Ureter (tissue), 1 donor: ENCODE results near the gene FBLIM1. TPM values are rescaled to one million over a fixed set of nuclear protein-coding genes. Genes with fewer than 3 reads are reported as not detected.
A peak's percentile ranks its signal among the peaks of the same experiment; 100 is the strongest.

ENCODE experiments used
- DNase-seq: peaks from one replicate; pipeline ENCODE4 v3.0.0-alpha.2; 2020; ENCODE audit warnings: low spot score
- total RNA-seq: library from RNA; stranded (reverse); gene quantifications from one replicate; pipeline ENCODE4 v1.2.4, GENCODE V29; 2023
- donor health status: DM: yes; HTN: yes; CAD: no.

FBLIM1 gene
- total RNA-seq, 1 donor from 2014 or later = 81.8 TPM

GRCh38 chr1:15731735-15732685, 26.6 kb upstream of the FBLIM1 start:
- DNase-seq = no peak

- no peak for DNase-seq
These were observed 25.9 kb upstream of the FBLIM1 start for GRCh38 chr1:15732686-15733081.

- DNase-seq = no peak
These were observed 25.3 kb upstream of the FBLIM1 start for GRCh38 chr1:15733218-15733725.

DNA sequence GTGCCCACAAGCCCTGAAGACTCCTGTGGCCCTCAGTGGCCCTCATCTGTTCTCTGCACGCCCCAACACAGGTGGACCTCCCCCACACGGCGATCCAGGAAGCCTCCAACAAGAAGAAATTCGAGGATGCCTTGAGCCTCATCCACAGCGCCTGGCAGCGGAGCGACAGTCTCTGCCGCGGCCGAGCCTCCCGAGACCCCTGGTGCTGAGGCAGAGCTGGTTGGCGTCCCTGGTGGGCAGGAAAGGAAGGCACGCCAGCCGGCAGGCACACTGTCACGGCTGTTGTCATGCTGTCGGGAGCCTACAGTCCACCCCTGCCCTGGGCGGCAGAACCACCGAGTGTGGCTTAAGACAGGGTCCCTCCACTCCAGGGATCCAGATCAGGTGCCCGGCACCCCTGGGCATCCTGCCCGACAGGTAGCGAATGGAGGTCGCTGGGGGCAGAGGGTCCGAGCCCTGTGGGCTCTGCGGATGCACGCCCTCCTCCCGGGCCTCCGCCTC, 24.8 kb upstream of the FBLIM1 start:
- no peak for DNase-seq

DNA sequence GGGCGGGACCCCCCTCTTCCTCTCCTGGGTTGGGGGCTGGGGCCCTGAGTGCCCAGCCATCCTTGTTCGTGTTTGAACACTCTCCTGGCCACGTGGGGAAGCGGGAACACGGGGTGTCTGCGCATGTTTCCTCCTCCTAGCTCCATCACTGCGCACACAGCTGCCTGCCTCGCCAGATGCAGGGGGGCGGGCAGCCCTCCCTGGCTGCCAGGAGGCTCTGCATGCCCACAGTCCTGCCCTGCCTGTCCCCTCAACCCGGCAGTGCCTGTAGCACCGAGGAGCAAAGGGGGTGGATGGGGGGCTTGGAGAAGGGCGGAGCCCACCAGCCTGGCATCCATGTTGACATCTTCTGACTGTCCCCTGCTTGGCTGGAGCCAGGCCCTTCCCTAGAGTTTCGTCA, 24.3 kb upstream of the FBLIM1 start:
- DNase-seq = no peak

DNA sequence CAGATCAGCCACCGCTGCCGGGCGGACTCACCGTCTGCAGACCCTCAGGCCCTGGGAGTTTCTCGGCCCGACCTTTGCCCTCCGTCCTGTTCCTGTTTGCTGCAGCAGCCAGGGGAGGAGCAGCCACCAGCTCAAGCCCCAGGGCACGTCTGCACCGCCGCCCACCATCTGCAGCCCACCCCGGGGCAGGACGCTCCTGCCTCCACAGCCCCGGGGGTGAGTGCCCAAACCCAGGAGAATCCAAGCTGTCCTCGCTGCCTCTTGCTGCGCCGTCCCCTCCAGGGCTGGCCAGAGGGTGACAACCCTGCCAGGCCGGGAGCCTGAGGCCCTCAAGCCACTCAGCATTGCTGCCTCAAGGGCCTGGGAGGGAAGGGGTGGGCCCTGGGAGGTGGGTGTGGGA, 23.7 kb upstream of the FBLIM1 start:
- no peak for DNase-seq

DNA sequence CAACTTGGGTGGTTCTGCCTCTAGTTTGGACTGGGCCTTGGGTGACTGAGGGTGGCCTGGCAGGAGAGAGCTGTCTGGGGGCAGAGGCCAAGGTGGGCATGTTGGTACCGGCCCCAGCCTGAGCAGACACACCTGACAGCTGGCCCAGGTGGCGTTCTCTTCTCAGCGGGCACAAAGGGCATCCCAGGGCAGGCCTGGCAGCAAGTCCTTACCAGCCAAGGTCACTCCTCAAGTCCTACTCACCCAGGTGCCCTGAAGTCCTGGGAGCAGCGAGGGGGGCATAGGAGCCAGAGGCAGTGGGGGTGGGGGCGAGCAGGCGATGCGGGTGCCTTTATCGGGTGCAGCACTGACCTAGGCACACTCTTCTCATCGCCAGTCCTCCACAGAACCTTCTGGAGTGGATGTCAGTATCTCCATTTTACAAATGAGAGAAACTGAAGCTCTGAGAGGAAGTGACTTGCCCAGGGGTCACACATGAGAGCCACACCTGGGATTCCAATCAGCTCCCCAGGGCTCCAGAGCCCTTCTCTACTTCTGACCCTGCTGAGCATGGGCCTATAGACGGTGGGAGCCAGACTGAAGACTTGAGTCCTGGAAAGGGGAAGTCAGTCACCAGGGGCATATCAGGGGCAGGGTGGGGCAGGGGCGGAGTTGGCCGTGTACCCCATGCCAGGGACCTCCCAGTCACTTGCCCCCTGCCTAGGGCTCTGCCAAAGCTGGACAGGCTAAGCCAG, 23.1 kb upstream of the FBLIM1 start:
- no peak for DNase-seq

GRCh38 chr1:15736038-15736891, 22.3 kb upstream of the FBLIM1 start, which contains the start of gene SLC25A34:
SLC25A34 (plus strand) TSS chr1:15736258; CDS start chr1:15736486, 228 bp downstream.
- no peak for DNase-seq

DNA sequence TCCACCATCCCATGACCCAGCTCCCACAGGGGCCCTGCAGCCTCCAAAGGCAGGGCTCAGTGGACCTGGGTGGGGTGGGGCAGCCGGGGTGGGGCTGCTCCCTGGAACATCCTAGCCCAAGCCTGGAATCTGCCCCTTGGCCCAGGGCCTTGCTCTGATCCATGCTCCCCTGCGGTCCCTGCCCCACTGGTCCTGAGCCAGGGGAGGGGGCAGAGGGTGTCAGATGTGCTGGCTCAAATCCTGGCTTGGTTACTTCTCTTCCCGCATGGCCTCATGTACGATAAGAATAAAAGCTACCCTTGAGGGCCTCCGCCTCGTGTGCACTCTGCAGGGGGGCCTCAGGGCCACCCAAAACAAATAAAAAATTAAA, 21.7 kb upstream of the FBLIM1 start:
- no peak for DNase-seq

- DNase-seq = no peak
These were observed 21.0 kb upstream of the FBLIM1 start for GRCh38 chr1:15737324-15738319.

- no peak for DNase-seq
These were observed 20.0 kb upstream of the FBLIM1 start for GRCh38 chr1:15738416-15739113.

DNA sequence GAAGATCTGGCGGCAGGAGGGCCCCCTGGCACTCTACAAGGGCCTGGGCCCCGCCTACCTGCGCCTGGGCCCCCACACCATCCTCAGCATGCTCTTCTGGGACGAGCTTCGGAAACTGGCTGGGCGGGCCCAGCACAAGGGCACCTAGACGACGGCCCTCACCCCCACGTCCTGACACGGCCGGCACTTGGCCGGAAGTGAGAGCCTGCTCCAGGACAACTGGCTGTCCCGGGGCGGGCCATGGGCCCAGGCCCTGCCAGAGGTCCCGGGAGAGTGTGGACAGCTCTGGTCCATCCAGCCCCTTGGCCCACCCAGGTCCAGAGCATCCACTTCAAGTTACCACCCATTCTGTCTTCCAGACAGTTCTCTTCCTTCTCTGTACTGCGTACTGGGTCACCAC, 19.3 kb upstream of the FBLIM1 start:
- DNase-seq = no peak

- DNase-seq = no peak
These were observed 18.9 kb upstream of the FBLIM1 start for GRCh38 chr1:15739745-15740144.

- DNase-seq = peak; percentile 85
These were observed 17.4 kb upstream of the FBLIM1 start for GRCh38 chr1:15740924-15741850.

DNA sequence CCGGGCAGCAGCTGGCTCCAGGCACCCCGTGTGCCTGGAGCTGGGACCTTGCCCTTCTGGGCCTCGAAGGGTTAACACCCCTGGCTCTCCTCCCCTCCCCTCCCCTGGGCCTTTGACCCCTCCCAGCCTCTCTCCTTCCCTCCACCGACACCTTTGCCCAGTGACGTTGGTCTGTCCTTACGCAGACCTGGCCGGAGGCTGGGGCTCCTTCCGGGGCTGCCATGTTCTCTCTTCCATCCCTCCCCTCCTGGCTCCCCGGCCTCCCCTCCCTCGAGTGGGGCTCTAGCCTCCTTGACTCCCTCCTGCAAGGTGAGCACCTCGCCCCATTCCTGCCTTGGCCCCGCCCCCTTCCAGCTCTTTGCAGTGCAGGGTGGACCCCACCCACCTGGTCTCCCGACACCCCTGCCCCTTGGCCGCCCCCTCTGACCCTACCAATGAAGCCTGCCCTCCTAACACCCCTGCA, 16.2 kb upstream of the FBLIM1 start, which contains the start of gene TMEM82:
TSS of gene TMEM82 (plus strand) at position 161 of the 463 bp plus-strand sequence. CDS start at position 222, 61 bp downstream.
- DNase-seq = no peak

- no peak for DNase-seq
These were observed 14.4 kb upstream of the FBLIM1 start for GRCh38 chr1:15744122-15744679.

- no peak for DNase-seq
These were observed 11.2 kb upstream of the FBLIM1 start for GRCh38 chr1:15747378-15747777.

- DNase-seq = no peak
These were observed 10.3 kb upstream of the FBLIM1 start for GRCh38 chr1:15748264-15748663.
